Stimulated activated CD4-positive, alpha-beta T cell treated with anti-CD3 and anti-CD28 coated beads, TNF-alpha, amount 100 ng/mL, for 4 hours (primary cell): ENCODE data around the gene KIF6.
"Not testable (repeated sequence)": the region's sequence is repeated elsewhere in the genome, so short reads cannot be mapped to it uniquely, and the experiment has no call there.

Experiments
- DNase-seq, 3 experiments: peaks; one replicate each; pipeline ENCODE4 v3.0.0-alpha.2; 2020; ENCODE audit warnings: low read depth in 3 of 3

KIF6 gene

DNA sequence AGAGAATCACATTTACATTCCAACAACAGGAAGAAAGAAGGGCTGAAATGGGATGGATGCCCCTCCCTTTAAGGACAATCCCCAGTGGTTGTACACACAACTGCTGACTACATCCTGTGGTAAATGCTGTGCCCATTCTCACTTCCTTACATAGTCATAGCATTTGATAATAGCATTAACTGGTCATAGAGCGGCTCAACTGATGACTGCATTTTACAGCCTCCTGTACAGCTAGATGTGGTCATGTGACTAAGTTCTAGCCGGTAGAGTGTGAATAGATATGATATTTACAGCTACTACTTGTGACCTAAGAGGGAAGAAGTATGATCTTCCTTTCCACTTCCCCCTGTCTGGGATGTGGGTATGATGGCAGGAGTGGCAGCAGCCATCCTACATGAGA is 435.7 kb downstream of the KIF6 start:
- no peak for DNase-seq

DNA sequence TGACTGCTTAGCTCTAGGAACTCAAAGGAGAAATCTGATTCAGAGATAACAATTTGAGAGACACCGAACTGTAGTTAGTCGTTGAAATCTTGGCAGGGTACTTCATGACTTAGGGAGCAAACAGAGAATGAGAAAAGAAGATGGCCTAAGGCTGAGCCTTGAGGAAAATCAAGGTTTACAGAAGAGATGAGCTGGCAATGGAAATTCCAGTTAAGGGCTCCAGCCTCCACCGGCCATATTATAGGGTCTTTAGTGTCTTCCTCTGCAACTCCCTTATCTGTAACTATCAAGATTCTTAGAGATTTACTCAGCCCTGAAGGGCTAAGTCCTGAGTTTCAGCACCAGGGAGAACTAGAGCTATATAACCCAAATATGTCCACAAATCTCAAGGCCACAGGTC is 437.6 kb downstream of the KIF6 start:
- DNase-seq, result no peak

DNA sequence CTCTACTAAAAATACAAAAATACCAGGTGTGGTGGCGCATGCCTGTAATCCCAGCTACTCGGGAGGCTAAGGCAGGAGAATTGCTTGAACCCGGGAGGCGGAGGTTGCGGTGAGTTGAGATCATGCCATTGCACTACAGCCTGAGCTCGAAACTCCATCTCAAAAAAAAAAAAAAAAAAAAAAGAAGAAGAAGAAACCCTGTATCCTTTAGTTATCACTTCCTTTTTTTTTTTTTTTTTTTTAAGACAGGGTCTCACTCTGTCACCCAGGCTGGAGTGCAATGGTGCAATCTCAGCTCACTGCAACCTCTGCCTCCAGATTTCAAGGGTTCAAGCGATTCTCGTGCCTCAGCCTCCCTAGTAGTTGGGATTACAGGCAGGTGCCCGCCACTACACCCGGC is 438.6 kb downstream of the KIF6 start:
- not testable (repeated sequence) for DNase-seq

DNA sequence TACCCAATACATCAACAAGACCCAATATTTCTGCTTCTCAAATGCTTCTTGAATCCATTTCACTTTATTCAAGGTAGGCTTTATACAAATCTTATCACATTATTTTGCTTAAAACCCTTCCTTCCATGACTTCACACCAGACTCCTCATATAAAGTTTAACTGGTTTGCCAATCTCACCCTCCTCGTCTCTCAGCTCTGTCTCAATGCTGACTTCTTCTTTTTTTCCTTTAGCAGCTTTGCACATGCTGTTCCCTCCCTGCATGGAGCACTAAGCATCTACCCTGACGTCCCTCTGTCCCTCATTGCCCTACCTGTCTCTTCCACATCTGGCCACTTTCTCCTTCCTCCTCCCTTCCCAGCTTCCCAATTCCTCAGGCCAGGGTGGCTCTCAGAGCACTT is 442.4 kb downstream of the KIF6 start:
- no peak for DNase-seq

DNA sequence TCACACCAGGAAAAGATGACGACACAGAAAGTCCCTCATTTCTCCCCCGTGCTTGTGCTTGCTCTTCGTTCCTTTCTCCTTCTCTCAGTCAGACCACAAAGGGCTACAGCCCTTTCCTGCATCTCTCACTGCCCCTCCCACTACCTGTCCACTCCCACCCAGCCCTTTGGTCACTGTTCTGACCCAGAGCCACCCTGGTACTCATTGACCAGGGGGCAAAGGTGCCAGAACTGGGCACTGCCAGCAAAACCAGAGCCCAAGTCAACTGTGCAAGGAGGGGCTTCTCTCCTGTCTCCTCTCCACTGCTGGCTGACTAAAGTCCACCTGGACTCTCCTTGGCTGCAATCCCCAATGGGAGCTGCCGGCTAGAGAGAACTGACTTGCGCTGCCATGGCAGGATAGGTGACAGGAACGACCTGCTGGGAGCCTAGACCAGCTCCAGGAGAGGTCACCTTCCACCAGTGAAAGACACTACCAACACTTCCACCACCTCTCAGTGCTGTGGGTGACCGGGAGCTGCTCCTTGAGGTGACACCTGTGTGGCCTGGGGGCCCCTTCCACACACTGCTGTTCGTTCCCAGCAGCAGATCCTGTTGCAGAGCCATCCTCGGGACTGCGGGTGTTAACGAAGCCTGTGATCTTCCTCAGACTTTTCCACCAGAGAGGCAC is 443.8 kb downstream of the KIF6 start:
- DNase-seq, result no peak

DNA sequence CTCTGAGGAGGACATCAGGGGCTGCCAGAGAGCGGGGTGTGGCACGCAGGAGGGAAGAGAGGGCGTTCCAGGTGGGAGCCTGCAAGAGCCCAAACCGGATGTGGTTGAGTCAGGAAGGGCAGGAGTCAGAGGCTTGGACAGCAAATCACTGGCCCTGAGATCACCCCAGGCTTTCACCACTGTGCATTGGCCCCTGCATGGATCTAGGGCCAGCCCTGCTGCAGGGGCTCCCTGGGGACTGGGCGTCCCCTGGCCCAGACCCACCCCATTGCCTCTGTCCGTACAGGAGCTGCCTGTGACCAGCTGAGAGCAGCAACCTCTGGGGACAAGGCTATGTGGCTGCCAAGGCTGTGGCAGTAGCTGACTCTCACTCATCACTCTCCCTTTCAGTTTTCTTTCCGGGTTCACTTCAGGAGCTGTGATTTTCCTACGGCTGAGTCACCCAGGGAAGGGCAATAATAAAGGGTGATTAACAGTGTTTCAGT is 444.9 kb downstream of the KIF6 start:
- DNase-seq, result no peak
